NCI-H2196 (cell line): ENCODE measurements around the gene GRAMD4.

Experiments used
- DNase-seq: peaks from one replicate; lab custom pipeline; 2025; ENCODE audit not compliant: unreplicated experiment; lab: John Stamatoyannopoulos, UW

Gene GRAMD4

GRCh38 chr22:46667245-46667623 lies 47.0 kb downstream of the GRAMD4 start:
- no peak for DNase-seq

GRCh38 chr22:46668116-46668515 lies 47.9 kb downstream of the GRAMD4 start:
- no peak for DNase-seq

- DNase-seq = no peak
Measured at GRCh38 chr22:46669201-46669600, 49.0 kb downstream of the GRAMD4 start.

GRCh38 chr22:46671824-46672432 lies 51.7 kb downstream of the GRAMD4 start:
- no peak for DNase-seq

- no peak for DNase-seq
Measured at GRCh38 chr22:46672731-46673130, 52.5 kb downstream of the GRAMD4 start.

GRCh38 chr22:46673205-46673604 lies 53.0 kb downstream of the GRAMD4 start:
- DNase-seq = no peak

- DNase-seq = no peak
Measured at GRCh38 chr22:46673662-46674236, 53.6 kb downstream of the GRAMD4 start.

GRCh38 chr22:46674367-46674781 lies 54.2 kb downstream of the GRAMD4 start:
- DNase-seq = no peak

GRCh38 chr22:46674906-46675305 lies 54.7 kb downstream of the GRAMD4 start:
- DNase-seq = no peak

- no peak for DNase-seq
Measured at GRCh38 chr22:46675479-46675878, 55.3 kb downstream of the GRAMD4 start.

GRCh38 chr22:46675938-46676337 lies 55.8 kb downstream of the GRAMD4 start:
- DNase-seq = no peak

- DNase-seq = no peak
Measured at GRCh38 chr22:46676479-46676878, 56.3 kb downstream of the GRAMD4 start.

- DNase-seq = no peak
Measured at GRCh38 chr22:46676881-46677280, 56.7 kb downstream of the GRAMD4 start.

- no peak for DNase-seq
Measured at GRCh38 chr22:46677323-46678002, 57.3 kb downstream of the GRAMD4 start.

GRCh38 chr22:46678003-46678657 lies 57.9 kb downstream of the GRAMD4 start:
- DNase-seq = no peak

- DNase-seq = no peak
Measured at GRCh38 chr22:46678785-46679700, 58.9 kb downstream of the GRAMD4 start.

- DNase-seq = no peak
Measured at GRCh38 chr22:46679706-46680269, 59.6 kb downstream of the GRAMD4 start.

- no peak for DNase-seq
Measured at GRCh38 chr22:46681010-46681409, 60.8 kb downstream of the GRAMD4 start.

GRCh38 chr22:46682011-46682731 lies 62.0 kb downstream of the GRAMD4 start:
- DNase-seq = no peak

GRCh38 chr22:46684706-46685105 lies 64.5 kb downstream of the GRAMD4 start:
- DNase-seq = peak; percentile 79
